Uterus (tissue), 4 donors: ENCODE results near the gene CHMP1B. TPM values are rescaled to one million over a fixed set of nuclear protein-coding genes. Genes with fewer than 3 reads are reported as not detected.
"Not testable (repeated sequence)": the region's sequence is repeated elsewhere in the genome, so short reads cannot be mapped to it uniquely, and the experiment has no call there.

Experiments used
- DNase-seq, 2 donors: peaks; one replicate each; pipeline ENCODE4 v3.0.0-alpha.2; 2019 to 2020
- H3K27ac ChIP-seq, 2 donors: fragments of 200-600 bp; sonication (generic); 1 replicate in 1 of 2; 2 replicates in 1 of 2; pipeline ENCODE4 v1.5.1; 2016 to 2018
- H3K27me3 ChIP-seq, 2 donors: fragments of 200-600 bp; sonication (generic); one replicate each; pipeline ENCODE4 v1.5.1; 2018 to 2019; ENCODE audit warnings: control low read depth in 1 of 2
- H3K36me3 ChIP-seq, 2 donors: fragments of 200-600 bp; sonication (generic); one replicate each; pipeline ENCODE4 v1.5.1; 2019; ENCODE audit warnings: control low read depth in 1 of 2
- H3K4me1 ChIP-seq, 2 donors: fragments of 200-600 bp; sonication (generic); one replicate each; pipeline ENCODE4 v1.5.1; 2018 to 2019; ENCODE audit warnings: control low read depth in 1 of 2
- H3K4me3 ChIP-seq, 2 donors: fragments of 200-600 bp; sonication (generic); 1 replicate in 1 of 2; 2 replicates in 1 of 2; pipeline ENCODE4 v1.5.1; 2018 to 2019; ENCODE audit warnings: mild to moderate bottlenecking in 1 of 2
- H3K9me3 ChIP-seq, 2 donors: fragments of 200-600 bp; sonication (generic); one replicate each; pipeline ENCODE4 v1.5.1; 2019; ENCODE audit warnings: control low read depth in 1 of 2
- CTCF ChIP-seq, 4 experiments: fragments of 200-600 bp in 2 of 4; fragments of 450-650 bp in 2 of 4; sonication (generic) in 2 of 4; IDR thresholded peaks; one replicate each; pipeline ENCODE4 v1.5.1; 2016 to 2019; ENCODE audit warnings: antibody characterized with exemption in 4 of 4, mild to moderate bottlenecking in 2 of 4, moderate library complexity in 1 of 4
- POLR2A ChIP-seq, 2 donors: fragments of 450-650 bp; IDR thresholded peaks; one replicate each; pipeline ENCODE4 v1.6.1; 2016; ENCODE audit warnings: antibody characterized with exemption in 2 of 2, mild to moderate bottlenecking in 1 of 2, moderate library complexity in 1 of 2
- intact Hi-C: fragments of 100-400 bp; cut with DNase I; formaldehyde crosslinking; loops from one replicate; pipeline ENCODE4 v1.15.1; 2023; ENCODE audit warnings: low total_unique reads
- total RNA-seq, 4 donors: library from RNA; depleted of rRNA in 3 of 4; stranded (reverse); fragments of >200 nt in 3 of 4; gene quantifications; one replicate each; pipeline versions ENCODE4 v1.1.0 to v1.2.4, GENCODE V29; 2014 to 2023
- donor health status: DM: yes; HTN: yes; CAD: no.

The CHMP1B gene
- total RNA-seq, 4 donors from 2014 or later, result 8.2 to 65.0 (median 17.5) TPM

- Histone ChIP-seq H3K27me3 (no peaks in the 10 kb centered on the region), H3K9me3 (no peaks in the 10 kb centered on the region), H3K4me3 (peak overlapping the region; percentile 90 to 99), H3K36me3 (no peaks in the 10 kb centered on the region), H3K27ac (peak overlapping the region; percentile 88 to 90), H3K4me1 (no peaks in the 10 kb centered on the region)
- DNase-seq, result no peak
- intact Hi-C loops, result no loop called here
- no peak for TF ChIP-seq CTCF (IDR thresholded peaks at IDR 0.05)
- TF ChIP-seq POLR2A (IDR thresholded peaks at IDR 0.05), result no peak
Observed at GRCh38 chr18:11850821-11851145, 430 bp upstream of the CHMP1B start.

DNA sequence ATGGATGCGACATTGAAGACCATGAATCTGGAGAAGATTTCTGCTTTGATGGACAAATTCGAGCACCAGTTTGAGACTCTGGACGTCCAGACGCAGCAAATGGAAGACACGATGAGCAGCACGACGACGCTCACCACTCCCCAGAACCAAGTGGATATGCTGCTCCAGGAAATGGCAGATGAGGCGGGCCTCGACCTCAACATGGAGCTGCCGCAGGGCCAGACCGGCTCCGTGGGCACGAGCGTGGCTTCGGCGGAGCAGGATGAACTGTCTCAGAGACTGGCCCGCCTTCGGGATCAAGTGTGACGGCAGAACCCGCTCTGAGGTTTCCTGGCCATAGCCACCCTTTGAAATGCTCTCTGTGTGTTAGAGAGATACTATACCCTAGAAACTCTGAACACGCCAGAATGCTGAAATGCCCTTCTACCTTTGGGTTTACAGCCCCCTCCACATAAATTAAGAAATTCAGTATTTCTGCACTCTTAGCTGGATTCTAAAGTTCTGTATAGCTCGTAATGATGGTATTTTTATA is 659 bp downstream of the CHMP1B start:
- Histone ChIP-seq H3K27ac (peak overlapping the region; percentile 88 to 90), H3K4me1 (no peaks in the 10 kb centered on the region), H3K4me3 (peak overlapping the region; percentile 90 to 99), H3K27me3 (no peaks in the 10 kb centered on the region), H3K36me3 (no peaks in the 10 kb centered on the region), H3K9me3 (no peaks in the 10 kb centered on the region)
- intact Hi-C loops, result no loop called here
- TF ChIP-seq POLR2A (IDR thresholded peaks at IDR 0.05) (no peak), CTCF (IDR thresholded peaks at IDR 0.05) (no peak)
- peak in 1 of 2 donors; percentile 19 for DNase-seq

- H3K36me3 ChIP-seq, H3K27ac ChIP-seq, H3K27me3 ChIP-seq, H3K4me1 ChIP-seq, H3K4me3 ChIP-seq, intact Hi-C loops, DNase-seq, H3K9me3 ChIP-seq: not testable (repeated sequence)
Observed at GRCh38 chr18:11854554-11854953, 3.3 kb downstream of the CHMP1B start.

DNA sequence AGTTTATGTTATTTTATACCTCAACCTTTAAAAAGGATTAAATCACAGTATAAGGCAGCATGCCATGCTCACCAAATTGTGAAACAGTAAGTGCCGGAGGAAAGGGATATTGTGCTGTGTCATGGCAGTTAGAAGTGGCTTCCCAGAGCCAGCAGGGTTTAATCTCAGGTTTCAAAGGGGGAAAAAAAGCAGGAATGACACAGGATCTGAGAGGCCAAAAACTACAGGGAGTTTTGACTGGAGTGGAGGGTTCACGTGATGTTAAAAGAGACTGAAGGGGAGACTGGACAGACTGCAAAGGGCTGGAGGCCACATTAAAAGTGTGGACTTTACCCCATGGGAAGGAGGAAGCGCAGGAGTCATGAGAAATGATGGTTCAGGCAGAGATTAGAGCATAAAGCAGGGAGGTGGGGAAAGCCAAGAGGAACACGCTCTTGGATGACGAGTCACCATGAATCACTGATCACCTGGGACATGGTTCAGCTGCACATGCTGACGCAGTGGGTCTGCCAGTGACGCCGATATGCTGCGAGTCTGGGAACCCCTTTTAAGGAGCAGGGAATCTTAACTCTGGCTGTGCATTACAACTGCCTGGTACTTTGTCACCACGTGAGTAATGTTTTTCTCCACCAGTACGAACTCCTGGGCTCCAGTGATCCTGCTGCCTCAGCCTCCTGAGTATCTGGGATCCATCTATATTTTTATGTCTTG is 6.1 kb downstream of the CHMP1B start:
- no peaks in the 10 kb centered on the region for H3K4me1 ChIP-seq
- H3K27ac ChIP-seq, result no peak overlapping the region
- DNase-seq, result peak; percentile 48
- H3K27me3 ChIP-seq, result no peaks in the 10 kb centered on the region
- no peak overlapping the region for H3K4me3 ChIP-seq
- no peaks in the 10 kb centered on the region for H3K9me3 ChIP-seq
- no peaks in the 10 kb centered on the region for H3K36me3 ChIP-seq
- intact Hi-C loops, result no loop called here
- TF ChIP-seq POLR2A (IDR thresholded peaks at IDR 0.05) (no peak), CTCF (IDR thresholded peaks at IDR 0.05) (no peak)

- Histone ChIP-seq H3K4me3 (no peak overlapping the region), H3K27ac (no peak overlapping the region), H3K36me3 (no peaks in the 10 kb centered on the region), H3K9me3 (no peaks in the 10 kb centered on the region), H3K4me1 (no peaks in the 10 kb centered on the region), H3K27me3 (no peaks in the 10 kb centered on the region)
- DNase-seq, result no peak
- intact Hi-C loops, result no loop called here
- no peak for TF ChIP-seq CTCF (IDR thresholded peaks at IDR 0.05)
- TF ChIP-seq POLR2A (IDR thresholded peaks at IDR 0.05), result no peak
Observed at GRCh38 chr18:11859282-11859830, 8.1 kb downstream of the CHMP1B start.
